T follicular helper cell (primary cell): ENCODE data around the gene KLF15.

ENCODE experiments used
- DNase-seq: peaks from one replicate; pipeline ENCODE4 v3.0.0-alpha.2; 2020; ENCODE audit warnings: low read depth
- total RNA-seq, 2 experiments: gene quantifications; one replicate each; lab custom pipeline; 2026; lab: John Stamatoyannopoulos, UW

KLF15 gene
- total RNA-seq, result 0.26 to 0.84 reads per million in 2 experiments

- DNase-seq, result peak; percentile 64
Measured at GRCh38 chr3:126357295-126358037, at the start of gene KLF15. Gene KLF15, minus strand, starts transcription at chr3:126357408. Its CDS starts 4,486 bp downstream, at chr3:126352922.

DNA sequence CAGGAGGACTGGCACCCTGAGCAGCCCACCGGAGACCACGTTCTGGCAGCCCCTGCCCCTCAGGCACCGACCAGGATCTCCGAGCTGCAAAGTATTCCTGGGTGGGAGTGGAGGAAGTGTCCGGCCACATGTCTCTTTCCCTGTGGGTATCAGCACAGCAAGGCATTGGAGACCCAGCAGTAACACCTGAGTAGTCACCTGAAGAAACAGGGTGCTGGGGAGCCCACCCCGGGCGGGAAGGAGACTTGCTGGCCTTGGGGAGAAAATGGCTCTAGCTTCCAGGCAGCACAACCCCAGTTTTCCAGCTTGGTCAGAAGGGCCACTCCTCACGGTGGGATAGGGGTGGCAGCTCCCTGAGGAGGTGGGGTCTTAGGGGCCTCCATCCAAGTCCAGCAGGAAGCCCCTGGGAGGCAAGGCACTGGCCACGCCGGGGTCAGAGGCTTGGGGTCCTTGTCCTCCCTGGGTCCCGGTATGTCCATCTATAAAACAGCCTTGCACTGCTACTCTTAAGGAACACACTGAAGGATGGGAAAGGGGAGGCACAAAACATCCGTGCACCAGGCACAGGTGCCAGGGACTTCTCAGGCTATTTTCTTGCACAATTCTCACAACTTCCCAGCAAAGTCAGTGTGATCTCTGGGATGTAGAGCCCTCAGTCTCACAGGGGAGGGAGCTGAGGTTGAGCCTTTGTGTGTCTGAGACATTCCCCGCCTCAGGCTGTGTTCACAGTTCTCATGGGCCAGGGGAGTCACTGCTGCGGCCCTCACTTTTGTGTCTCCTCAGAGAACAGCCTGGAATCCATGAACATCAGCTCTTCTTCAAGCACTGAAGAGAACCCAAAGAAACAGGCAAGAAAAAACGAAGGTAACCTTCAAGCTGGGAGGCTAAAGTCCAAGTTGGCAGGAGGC is 49.4 kb upstream of the KLF15 start:
- no peak for DNase-seq

DNA sequence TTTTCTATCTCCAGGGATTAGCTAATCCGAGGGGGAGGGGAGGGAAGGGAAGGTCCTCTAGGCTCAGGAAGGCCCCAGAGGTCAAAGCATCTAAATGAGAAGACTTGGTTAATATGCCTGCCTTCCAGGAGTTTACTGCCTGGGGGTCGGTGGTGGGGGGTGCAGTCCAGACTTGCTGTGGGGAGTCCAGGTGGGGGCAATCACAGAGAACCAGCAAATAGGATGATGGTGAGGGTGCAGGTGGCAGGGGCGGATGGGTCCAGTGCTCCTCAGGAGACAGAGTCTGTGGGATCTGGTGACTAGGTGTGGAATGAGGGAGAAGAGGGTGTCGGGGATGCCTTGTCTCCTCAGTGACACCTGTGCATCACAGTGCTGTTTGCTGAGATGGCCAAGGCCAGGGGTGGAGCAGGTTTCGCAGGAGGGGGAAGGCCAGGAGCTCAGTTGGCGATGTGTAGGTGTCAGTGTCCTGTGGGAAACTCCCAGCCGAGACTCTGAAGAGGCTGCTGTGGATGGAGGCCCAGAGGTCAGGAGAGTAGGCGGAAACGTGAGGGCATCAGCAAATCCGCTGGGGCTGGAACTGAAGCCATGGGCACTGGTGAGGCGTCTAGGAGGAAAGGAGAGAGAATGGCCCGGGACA is 45.6 kb upstream of the KLF15 start:
- DNase-seq, result no peak

GRCh38 chr3:126402178-126402577 is 45.0 kb upstream of the KLF15 start:
- DNase-seq, result no peak

- no peak for DNase-seq
Measured at GRCh38 chr3:126401611-126402160, 44.5 kb upstream of the KLF15 start.

GRCh38 chr3:126399756-126400155 is 42.5 kb upstream of the KLF15 start:
- DNase-seq, result no peak

GRCh38 chr3:126399351-126399735 is 42.1 kb upstream of the KLF15 start:
- DNase-seq, result no peak

DNA sequence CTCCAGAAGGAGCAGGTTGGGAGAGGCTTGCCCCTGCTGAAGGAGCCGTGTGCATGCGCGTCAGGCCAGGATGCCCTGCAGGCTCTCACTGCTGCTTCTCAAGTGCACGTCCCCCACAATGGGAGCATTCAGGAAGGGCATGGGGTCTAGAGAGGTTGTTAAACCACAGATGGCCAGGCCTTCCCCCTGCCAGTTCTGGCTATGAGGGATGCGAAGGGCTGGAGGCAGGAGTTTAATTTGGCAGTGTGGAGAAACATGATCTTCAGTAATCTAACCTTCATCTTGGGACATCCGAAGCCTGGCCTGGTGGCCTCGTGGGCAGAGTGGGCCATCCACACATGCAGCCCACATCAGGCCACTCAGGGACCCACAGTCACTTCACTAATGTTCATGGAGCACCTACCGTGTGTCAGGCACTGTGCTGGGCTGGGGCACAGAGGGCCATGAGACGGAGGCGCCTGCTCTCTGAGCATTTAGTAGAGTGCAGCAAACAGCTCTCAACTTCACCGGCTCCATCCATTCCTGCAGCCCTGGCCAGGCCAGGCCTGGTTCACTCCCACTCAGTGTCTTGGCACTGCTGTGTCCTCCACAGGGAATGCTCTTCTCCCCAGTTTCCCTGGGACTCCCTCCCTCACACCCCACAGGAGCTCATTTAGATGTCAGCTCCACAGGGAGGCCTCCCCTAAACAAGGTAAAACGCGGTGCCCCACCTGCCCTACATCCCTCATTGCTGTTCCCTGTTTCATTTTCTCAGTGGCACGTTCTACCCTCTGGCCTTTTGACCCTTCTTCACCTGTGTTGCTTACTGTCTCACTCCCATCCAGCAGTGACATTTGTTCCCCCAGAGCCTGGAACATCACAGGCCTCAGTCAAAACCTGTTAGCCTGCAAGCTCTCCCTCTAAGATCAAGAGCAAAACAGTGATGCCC is 41.5 kb upstream of the KLF15 start:
- DNase-seq, result no peak

DNA sequence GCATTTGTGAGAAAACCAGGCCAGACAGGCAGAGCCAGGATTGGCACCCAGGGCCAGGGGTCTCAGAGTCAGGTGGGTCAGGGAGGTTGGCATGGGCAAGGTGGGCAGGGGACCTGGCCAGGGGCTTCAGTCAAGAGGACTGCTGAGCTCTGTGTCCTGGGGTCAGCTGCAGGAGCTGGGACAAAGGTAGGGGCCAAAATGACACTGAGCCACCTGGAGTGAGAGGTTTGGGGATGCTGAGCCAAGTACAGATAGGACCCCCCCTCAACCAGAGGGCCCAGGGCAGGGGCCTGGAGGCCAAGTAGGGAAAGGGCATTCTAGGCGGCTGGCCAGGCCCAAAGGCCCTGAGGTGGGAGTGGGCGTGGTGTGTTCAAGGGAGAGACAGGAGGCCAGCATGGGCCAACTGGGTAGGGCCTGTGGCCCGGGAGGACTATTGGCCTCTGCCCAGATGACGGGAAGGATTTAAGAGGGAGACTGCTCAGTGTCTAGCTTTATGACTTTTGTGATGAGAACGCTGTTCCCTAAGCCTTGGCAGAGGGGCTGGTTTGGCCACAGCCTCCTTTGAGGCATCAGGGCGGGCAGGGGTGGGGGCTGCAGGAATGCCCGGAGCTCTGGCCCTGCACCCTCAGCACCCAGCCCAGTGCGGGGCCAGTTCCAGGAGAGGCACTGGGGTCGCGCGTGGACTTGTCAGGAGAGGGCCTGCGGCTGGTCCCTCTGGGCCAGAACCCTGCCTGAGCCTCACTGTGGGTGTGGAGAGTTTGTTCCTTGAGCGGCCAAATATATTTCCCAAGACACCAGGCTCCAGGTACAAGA is 40.6 kb upstream of the KLF15 start:
- DNase-seq, result no peak

- DNase-seq, result no peak
Measured at GRCh38 chr3:126396536-126396935, 39.3 kb upstream of the KLF15 start.

- DNase-seq, result no peak
Measured at GRCh38 chr3:126395846-126396513, 38.8 kb upstream of the KLF15 start.

- no peak for DNase-seq
Measured at GRCh38 chr3:126394977-126395321, 37.7 kb upstream of the KLF15 start.

DNA sequence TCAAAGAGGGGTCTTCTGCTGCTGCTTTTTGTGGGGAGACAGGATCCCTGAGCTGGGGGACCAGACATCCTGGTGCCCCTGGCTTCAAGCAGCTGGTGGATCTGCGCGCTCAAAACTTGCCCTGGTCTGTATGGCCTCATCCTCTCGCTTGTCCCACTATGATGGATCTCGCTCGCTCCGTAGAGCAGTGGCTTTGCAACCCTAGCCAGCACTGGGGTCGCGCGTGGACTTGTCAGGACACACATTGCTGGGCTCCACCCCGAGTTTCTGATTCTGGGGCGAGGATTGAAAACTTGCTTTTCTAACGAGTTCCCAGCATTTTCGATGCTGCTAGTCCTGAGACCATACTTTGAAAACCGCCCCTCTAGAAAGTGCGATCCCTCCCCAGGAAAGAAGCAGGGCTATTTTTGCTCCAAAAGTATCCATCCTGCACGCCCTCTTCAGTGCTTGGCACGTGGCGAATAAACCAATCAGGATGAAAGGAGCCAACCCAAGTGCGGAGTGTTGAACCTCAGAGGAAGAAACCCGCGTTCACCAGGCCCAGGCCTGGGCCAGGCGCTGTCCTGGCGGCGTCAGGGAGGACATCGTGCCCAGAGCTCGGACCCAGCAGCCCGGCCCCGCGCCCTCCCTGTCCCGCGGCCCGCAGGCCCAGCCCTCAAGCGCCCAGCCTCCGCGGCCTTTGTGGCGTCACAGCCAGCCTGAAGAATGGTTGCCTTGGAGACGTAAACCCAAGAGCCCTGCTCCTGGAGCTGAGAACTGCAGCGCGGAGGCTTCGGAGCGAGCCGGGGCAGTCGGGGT is 37.2 kb upstream of the KLF15 start, which contains the start of gene CFAP100:
TSS of gene CFAP100 (plus strand) at position 731 of the 798 bp plus-strand sequence. CDS start 1,092 bp downstream, outside the sequence.
- no peak for DNase-seq

DNA sequence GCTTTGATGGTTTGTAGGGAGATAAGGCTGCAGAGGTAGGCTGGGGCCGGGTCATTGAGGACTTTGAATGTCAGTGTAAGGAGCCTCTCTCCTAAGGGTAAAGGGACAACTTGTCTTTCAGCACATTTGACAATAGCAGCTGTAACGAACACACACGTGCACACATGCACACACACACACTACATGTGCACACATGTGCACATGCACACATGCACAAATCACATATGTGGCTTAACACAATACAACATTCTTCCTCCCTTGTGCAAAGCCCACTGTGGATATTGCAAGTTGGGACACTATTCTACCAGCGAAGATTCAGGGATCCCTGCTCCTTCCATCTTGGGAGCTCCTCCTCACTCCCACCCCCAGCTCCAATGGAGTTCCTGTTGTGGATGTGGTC is 36.4 kb upstream of the KLF15 start:
- DNase-seq, result no peak

DNA sequence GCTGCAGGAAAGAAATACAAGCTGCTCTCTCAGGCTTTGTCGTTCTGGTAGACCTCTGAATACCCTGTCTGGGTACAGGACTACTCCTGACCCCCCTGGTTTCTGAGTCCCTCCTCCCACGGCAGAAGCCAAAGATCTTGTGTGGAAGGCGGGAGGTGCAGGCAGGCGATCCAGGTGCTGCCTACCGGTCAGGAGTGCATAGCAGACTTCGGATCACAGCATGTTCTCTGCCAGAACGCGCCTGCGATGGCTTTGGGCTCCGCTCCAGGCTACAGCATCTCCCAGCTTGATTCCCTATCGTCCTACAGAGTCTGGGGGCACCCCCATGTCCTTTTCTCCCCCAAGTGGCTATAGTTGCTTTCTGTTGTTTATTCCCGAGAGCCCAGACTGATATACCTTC is 35.0 kb upstream of the KLF15 start:
- no peak for DNase-seq

GRCh38 chr3:126391631-126392030 is 34.4 kb upstream of the KLF15 start:
- DNase-seq, result no peak

DNA sequence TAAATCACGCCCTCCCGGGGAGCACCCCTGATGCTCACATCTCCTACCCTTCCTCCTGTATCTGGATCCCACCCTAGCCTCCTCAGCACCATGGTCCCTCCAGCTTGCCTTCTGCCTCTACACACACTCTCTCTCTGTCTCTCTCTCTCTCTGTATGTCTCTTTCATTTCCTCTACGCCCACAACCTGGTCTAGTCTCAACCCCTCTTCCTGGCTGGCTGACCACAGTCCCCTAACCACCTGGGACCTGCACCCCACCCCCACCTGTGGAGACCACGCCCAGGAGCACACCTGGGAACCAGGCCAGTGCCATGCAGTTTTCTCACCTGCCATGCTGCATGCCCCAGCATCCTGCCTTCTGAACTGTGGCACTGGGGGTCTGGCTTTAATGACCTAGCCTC is 33.5 kb upstream of the KLF15 start:
- DNase-seq, result no peak

DNA sequence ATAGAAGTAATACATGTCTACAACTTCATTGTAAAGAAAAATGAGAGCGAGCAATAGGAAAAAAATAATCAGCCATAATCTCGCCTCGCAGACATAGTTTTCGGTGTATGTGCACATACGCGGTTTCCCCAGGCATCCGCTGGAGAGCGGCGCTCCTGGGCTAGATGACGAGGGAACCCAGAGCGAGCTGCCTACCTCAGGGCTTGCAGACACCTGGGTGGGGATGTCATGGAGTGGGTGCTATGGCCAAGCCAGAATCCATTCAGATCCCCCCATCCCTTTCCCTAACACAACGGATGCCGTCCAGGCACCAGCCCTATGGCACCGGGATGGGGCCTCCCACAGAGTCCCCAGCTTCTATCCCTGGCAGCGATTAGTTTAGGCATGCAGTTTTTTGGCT is 33.0 kb upstream of the KLF15 start:
- DNase-seq, result no peak

DNA sequence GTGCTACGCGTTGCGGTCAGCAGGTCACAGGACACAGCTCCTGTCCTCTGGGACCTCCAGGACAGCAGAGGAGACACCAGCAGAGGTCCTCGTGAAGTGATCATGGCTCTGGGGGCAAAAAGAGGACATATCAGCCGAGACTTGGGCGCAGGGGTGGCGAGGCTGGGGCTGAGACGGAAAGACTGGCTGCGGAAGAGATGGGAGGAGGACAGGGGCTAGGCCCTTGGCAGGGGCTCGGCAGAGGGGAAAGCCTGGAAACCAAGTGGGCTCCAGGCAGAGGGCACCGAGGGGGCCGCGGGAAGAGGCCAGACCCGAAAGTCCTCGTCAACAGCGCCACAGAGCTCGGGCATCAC is 32.6 kb upstream of the KLF15 start:
- DNase-seq, result no peak
